C4-2B (cell line): Measurements from ENCODE around the gene PLXDC1.

ENCODE experiments used
- CTCF ChIP-seq: fragments of 450-650 bp; conservative IDR thresholded peaks from 2 replicates; pipeline ENCODE4 v1.5.1; 2017; ENCODE audit warnings: mild to moderate bottlenecking
- ZFX ChIP-seq: fragments of 450-650 bp; IDR thresholded peaks from 2 replicates; pipeline ENCODE4 v1.6.1; 2017

- TF ChIP-seq CTCF: no peak
- no peak for TF ChIP-seq ZFX
Observed at GRCh38 chr17:39146273-39146672, 5.2 kb downstream of the PLXDC1 start.
